GM19025 (cell line): ENCODE measurements around the gene MADCAM1.
"Not testable (repeated sequence)": the region's sequence is repeated elsewhere in the genome, so short reads cannot be mapped to it uniquely, and the experiment has no call there.

Source experiments
- ATAC-seq: cut with Tn5 transposase; IDR thresholded peaks from one replicate; pipeline ENCODE4 v1.9.1; 2021; ENCODE audit warnings: mild to moderate bottlenecking, low read depth, moderate library complexity; ENCODE audit not compliant: unreplicated experiment

The MADCAM1 gene

DNA sequence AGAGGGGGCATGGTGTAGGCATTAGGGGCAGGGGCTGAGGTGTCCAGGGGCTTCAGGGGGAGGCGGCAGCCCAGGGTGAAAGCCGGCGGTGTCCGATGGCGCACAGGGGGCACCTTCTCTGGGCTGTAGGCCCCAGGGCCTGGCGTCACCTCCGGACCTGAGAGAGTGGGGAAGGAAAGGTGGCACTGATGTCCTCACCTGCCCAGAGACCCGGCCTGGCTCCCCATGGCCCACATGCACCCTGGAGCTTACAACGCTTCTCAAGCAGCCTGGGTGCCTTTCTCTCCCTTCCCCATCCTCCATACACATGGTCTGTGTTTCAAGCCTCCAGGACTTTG is 32.1 kb upstream of the MADCAM1 start:
- ATAC-seq, result no peak

DNA sequence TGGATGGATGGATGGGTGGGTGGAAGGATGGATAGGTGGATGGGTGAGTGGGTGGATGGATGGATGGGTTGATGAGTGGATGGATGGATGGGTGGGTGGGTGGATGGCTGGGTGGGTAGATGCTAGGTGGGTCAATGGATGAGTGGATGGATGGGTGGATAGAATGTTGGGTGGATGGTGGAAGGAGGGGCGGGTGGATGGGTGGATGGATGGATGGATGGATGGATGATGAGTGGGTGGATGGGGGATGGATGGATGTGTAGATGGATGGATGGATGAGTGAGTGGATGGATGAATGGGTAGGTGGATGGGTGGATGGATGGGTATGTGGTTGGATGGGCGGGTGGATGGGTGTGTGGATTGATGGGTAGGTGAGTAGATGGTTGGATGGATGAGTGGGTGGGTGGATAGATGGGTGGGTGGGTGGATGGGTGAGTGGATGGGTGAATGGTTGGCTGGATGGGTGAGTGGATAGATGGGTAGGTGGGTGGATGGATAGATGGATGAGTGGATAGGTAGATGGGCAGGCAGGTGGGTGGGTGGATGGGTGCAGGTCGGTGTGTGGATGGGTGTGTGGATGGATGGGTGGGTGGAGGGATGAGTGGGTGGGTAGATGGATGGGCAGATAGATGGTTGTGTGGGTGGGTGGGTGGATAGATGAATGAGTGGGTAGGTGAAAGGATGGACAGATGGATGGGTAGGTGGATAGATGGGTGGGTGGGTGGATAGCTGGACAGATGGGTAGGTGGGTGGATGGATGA is 31.1 kb upstream of the MADCAM1 start:
- ATAC-seq, result no peak

DNA sequence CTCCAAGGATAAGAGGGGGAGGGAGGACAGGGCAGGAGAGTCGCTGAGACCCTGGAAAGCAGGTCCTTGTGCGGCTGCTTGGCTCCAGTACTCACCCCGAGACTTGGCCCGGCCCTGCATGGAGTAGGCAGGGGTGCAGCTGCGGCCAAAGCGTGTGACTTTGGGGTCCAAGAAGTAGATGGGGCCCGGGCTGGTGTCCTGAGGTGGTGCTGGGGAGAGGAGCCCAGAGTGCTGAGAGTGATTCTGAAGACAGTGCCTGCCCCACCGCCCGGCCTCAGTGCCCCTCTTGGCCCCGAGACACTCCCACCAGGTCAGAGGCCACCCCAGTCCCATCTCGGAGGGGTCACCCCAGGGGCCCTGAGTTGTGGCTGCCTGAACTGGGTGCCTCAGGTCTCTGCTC is 28.7 kb upstream of the MADCAM1 start:
- no peak for ATAC-seq

DNA sequence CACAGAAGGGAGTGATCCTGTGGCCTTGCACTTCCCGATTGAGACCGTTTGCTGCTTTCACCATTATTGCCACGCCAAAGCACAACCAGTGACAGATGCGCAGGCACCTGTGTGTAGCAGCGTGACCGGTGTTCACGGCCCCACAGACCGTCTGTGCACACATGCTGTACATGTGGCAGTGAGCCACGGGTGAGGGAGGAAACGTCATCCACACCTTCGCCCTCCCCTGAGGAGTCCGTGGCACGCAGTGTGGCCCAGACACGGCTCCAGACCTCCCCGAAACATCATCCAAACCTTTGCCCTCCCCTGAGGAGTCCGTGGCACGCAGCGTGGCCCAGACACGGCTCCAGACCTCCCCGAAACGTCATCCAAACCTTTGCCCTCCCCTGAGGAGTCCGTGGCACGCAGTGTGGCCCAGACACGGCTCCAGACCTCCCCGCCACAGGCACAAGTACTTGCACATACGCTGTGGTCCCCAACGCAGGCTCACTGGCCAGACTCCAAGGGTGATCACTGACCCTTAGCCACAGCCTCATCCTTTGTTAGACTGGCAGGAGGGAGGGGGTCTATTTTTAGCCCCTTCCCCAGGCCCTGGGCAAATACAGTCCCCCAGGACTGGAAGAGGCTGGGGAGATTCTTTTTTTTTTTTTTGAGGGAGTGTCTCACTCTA is 27.6 kb upstream of the MADCAM1 start:
- no peak for ATAC-seq

DNA sequence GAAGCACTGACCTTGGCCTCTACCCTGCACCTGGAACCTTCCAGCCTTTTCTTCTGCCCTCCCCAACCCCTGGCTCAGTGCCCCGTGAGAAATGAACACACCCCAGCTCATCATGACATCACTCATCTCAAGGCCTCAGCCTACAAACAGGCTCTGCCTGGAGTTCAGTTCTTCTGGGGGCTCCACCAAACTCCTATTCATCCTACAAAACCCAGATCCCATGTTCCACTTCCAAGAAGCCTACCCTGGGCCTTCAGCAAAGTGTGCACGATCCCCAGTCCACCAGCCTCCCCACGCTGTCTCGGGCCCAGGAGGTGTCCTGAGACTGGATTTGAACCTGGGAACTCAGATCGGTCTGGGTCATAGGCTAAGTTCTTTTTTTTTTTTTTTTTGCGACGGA is 26.5 kb upstream of the MADCAM1 start:
- ATAC-seq, result no peak

DNA sequence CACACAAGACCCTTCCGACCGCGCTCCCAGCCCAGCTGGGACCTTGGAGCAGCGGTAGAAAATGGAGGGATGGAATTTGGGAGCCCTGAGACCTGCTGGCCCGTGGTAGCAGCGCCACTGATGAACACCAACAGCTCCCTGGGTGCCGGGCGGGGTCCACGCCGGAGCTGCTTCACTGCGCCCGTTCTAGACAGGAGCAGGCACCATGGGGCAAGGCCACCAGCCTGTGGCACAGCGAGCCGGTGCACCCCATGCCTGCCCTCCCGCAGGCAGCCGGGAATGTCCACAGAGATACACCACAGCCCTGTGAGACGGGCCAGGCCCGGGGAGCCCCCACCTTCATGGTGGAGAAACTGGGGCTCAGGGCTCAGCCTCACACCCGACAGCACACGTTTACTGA is 25.6 kb upstream of the MADCAM1 start:
- ATAC-seq, result no peak

DNA sequence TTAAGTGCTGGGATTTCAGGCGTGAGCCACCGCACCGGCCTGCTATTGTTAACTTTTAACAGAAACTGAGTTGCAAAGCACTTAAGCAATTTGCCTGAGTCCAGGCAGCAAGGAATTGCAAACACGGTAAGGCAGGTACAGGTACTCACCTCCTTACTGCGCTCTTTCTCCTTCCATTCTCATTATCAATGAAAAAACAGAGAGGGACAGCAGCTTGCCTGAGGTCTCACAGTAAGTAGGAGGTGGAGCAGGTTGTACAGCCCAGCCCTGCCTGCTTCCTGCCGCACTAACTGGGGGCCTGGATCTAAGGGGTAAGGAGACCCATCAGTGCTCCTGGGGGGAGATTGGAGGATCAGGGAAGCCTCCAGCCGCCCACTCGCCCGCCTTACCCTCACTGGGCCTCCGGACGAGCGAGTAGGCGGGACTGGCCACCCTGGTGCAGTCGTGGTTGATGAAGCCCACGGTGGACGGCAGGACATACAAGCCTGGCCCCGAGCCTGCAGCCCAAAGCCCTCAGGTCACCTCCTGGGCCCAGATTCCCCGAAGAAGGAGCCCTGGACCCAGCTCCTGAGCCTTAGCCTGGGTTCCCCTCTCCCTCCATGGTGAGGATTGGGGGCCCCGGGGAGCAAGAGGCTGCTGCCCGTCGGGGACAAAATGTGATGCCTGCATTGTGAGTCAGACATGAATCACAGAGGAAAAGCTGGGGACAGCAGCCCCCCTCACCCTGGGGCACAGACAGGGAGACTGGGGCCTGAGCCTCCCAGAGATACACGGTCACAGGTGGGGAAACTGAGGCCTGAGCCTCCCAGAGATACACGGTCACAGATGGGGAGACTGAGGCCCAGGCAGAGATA is 24.1 kb upstream of the MADCAM1 start:
- no peak for ATAC-seq

DNA sequence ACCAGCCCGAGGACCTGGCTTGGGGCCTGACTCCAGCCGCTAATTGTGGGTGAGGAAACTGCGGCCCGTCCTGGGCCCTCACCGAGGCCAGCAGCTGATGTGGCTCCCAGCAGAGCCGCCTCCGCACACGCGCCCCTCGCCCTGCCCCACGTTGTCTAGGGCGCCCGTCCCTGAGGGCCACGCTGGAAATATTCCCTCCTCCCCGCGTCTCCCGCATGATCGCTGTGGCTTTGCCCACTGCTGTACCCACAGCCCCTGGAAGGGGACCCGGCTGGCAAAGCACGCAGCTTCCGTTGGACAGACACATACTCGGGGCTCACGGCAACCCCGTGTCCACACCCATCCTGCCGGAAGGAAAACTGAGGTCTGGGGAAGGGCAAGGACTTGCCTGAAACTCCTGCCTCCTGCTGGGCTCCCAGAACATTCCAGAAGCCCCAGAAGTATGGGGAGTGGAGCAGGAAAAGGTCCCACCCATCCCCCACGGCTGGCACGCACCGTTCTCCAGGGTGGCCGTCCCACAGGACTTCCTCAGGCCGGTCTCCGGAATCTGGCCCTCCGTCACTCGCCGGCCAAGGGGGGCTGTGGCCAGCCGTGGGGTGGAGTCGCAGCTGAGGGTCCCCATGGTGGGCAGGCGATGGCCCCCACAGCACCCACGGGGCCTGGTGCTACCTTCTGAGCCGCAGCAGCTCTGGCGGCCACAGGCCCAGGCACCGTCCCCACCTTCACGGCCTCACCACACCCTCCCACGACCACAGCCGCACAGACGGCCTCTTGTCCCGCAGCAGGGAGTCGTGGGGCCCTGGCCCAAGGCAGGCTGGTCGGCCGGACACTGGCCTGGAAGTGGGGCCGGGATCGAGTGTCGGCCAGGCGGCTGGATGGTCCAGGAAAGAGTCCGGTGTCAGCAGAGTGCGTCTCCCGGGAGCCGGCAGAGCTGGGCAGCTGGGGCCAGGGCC is 21.9 kb upstream of the MADCAM1 start:
- no peak for ATAC-seq

DNA sequence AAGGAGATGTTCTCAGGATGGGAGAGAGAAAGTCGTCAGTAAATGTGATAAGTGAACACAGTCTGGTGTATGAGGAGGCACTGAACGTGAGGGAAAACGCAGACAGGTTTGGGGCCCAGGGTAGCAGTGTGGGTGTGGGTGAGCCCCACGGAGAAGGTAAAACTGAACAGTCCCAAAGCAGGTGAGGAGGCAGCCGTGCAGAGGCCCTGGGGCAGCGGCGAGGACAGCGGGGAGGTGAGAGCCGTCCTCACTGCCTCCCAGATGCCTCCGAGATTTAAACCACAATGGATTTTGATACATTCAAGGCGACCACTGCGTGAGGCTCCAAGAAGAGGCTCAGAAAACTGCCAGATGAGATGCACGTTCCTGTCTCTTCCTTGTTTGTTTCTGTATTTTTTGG is 20.9 kb upstream of the MADCAM1 start:
- no peak for ATAC-seq

DNA sequence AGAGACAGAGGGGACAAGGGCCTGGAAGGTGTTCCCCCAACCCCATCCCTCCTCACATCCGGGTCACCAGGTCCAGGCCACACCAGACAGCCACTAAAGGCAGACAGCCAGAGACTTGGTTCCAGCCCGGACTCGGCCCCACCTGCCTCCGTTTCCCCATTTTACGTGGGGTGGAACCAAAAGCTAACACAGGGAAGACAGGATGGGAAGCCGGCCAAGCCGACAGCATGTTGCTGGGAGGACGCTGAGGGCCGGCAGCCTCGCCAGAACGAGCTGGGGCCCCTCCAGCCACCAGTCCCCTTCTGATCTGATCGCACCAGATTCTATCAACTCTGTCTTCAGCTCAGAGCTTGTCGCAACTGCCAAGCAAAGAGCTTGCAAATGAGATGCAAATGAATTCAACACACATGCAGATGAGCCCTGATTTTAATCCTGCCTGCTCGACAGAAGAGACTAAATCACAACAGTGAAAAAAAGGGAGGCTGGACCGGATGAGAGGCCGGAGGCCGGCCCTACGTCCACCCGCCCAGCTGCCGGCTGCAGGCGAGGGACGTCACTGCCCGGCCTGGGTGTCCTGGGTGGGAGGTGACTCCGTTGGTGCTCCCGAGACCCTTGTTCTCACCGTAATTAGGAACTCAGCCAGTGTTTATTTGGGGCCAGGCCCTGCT is 17.9 kb upstream of the MADCAM1 start:
- ATAC-seq, result no peak

DNA sequence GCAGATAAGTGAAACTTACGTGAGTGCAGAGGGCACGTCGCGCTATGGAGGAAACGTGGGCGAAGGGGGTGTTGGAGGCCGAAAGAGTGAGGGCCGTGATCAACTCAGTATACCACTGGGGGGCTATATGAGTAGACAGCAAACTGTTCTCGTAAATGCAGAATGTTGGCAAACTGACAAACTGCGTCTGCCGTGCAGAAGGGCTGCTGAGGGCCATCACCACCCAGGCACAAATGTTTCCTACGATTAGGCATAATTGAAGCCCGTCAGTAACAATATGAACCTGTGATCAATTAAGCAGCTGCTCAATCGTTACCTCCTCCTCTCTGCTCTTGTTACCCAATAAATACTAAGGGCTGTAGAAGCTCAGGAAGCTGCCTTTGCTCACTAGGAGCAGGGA is 17.3 kb upstream of the MADCAM1 start:
- ATAC-seq, result no peak

DNA sequence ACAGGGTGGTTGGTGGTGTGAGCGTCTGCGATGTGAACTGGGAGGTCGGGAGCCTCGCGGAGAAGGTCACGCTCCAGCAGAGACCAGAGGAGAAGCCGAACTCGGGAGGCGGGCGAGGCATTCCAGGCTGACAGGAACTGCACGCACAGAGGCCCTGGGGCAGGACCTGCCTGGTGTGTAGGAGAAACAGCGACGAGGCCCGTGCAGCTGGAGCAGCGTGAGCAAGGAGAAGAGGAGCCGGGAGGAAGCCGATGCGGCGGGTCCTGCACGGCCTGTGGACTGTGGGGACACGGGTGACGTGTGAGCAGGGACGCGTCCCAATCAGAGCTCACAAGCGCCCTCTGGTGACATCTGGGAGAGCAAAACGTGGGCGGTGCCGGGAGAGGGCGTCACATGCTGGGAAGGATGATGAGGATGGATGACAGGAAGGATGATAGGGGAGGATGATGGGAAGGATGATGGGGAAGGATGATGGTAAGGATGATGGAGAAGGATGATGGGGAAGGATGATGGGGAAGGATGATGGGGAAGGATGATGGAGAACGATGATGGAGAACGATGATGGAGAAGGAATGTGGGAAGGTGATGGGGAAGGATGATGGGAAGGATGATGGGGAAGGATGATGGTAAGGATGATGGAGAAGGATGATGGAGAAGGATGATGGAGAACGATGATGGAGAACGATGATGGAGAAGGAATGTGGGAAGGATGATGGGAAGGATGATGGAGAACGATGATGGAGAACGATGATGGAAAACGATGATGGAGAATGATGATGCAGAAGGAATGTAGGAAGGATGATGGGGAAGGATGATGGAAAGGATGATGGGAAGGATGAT is 16.1 kb upstream of the MADCAM1 start:
- ATAC-seq, result no peak

DNA sequence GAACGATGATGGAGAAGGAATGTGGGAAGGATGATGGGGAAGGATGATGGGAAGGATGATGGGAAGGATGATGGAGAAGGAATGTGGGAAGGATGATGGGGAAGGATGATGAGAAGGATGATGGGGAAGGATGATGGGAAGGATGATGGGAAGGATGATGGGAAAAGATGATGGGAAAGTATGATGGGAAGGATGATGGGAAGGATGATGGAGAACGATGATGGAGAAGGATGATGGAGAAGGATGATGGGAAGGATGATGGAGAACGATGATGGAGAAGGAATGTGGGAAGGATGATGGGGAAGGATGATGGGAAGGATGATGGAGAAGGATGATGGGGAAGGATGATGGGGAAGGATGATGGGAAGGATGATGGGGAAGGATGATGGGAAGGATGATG is 15.2 kb upstream of the MADCAM1 start:
- not testable (repeated sequence) for ATAC-seq

DNA sequence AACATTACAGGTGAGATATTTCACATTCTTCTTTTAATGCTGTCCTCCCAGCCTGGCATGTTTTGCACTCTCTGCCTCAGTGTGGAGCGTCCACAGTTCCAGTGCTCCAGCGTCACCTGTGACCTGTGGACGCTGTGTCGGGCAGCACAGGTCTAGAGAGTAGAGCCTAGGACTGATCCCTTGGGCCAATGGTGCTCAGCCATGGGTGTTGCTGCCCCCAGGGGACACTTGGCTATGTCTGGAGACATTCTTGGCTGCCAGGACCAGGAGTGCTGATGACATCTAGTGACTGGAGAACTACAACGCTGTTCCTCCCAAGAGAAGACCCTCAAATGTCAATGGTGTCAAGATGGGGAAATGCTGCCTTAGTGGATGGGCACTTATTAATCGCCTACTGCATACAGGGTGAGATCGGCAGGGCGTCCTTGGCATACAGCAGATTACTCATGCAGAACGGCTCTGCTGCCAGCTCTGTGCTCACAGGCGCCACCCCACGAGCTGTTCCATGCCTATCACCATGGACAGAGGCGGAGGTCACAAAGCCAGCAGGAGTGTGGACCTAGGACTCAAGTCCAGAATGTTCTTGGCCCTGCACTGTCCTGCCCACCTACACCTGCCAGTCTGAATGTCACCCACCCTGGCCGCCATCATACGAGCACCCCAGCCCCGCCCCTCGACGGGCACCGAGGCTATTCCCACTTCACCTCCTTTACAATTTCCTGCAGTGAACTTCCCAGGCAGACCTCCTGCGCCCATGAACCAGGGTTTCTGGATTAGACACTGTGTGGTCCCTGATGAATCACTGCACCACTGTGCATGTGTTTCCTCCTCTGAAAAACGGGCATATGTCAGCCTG is 13.9 kb upstream of the MADCAM1 start:
- ATAC-seq, result no peak

DNA sequence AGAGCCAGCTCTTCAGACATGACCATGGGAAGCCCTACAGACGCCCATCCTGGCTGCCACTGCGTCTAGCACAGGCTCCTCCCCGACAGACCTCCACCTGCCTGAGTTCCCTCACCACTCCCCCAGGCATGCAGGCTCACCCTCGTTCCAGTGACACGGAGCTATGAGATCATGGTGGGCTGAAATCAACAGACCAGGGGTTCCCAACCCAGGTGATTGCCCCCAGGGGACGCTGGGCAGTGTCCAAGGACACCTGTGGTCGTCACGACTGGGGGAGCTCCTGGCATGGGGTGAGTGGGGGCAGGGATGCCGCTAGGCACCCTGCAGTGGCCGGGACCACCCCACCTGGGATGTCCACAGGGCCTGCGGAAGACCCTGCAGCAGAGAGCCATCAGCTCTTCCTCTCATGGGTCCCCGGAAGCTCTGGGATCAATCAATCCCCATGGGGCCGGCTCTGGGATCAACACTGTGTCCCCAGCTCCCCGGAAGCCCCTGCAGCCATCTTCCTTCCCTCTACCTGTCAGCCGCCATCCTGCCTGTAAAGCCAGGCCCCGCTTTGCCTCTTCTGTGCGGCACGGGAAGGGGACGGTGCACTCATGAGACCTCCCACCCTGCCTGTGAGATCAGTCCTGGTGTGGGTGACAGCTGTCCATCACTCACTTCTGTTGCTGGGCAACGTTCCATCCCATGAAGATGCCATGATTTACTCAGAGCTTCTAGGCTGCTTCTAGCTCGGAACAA is 12.8 kb upstream of the MADCAM1 start:
- ATAC-seq, result no peak

DNA sequence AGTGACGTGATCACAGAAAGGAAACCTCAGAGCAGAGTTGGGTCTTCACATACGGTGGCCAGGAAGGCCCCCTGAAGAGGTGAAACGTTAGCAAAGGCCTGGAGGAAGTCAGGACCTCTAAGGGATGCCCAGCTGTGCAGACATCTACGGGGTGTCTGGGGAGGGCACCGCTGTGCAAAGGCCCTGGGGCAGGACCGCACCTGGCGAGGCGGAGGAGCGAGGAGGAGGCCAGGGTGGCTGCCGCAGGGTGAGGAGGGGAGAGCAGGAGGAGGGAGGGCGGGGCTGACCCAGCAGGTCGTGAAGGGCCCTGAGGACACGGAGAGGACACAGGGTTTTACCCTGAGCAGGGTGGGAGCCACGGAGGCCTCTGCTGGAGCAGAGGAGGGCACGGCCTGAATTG is 11.8 kb upstream of the MADCAM1 start:
- ATAC-seq, result no peak

DNA sequence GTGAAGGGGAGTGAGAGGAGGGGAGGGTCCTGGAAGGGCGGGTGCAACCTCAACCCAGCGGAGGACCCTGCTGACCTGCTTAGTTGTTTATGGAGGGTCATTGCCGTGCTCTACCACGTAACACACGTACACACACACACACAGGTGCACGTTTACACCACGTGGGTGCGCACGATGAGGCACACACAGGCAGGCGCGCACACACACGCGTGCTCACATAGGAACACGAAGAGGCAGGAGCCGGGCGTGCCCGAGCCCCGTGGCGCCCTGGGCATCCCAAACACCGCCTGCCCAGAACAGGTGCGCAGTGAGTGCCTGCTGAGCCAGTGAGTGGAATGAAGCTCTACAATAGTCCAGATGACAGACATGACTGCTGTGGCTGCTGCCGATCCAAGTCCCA is 11.2 kb upstream of the MADCAM1 start:
- ATAC-seq, result no peak
